ENCODE results near the gene PKP4.

The PKP4 gene

GRCh38 chr2:158723921-158724802 lies 267.4 kb downstream of the PKP4 start:
- Histone ChIP-seq H3K27me3 (ENCODE audit: insufficient read depth, low read length) (no peaks in the 10 kb centered on the region), H3K4me3 (ENCODE audit: low read depth, low read length, poor library complexity, severe bottlenecking) (no peak overlapping the region), H3K4me2 (ENCODE audit: low read length) (no peak overlapping the region), H3K9me2 (ENCODE audit: low read depth, low read length) (no peaks in the 10 kb centered on the region), H3K36me3 (ENCODE audit: insufficient read depth, low read length) (no peaks in the 10 kb centered on the region), H3K27ac (ENCODE audit: low read depth, low read length, poor library complexity, severe bottlenecking) (no peak overlapping the region), H3K4me1 (ENCODE audit: insufficient read depth, low read length, severe bottlenecking) (no peaks in the 10 kb centered on the region), H3K9ac (ENCODE audit: low read length) (no peak overlapping the region), H4K20me1 (ENCODE audit: insufficient read depth, low read length) (no peaks in the 10 kb centered on the region), H3K79me2 (ENCODE audit: insufficient read depth, low read length) (no peaks in the 10 kb centered on the region), H3K9me3 (ENCODE audit: low read length) (no peaks in the 10 kb centered on the region), H2AFZ (ENCODE audit: low read length) (no peak overlapping the region), H3F3A (ENCODE audit: insufficient read depth, low read length) (no peaks in the 10 kb centered on the region)
- TF ChIP-seq EZH2 (IDR thresholded peaks at IDR 0.05; ENCODE audit: borderline replicate concordance, low read length) (no peak), CTCF (IDR thresholded peaks at IDR 0.05; ENCODE audit: low read length) (peak; percentile 66)

GRCh38 chr2:158724803-158725381 lies 268.1 kb downstream of the PKP4 start:
- Histone ChIP-seq H3K9me2 (ENCODE audit: low read depth, low read length) (no peaks in the 10 kb centered on the region), H3K79me2 (ENCODE audit: insufficient read depth, low read length) (no peaks in the 10 kb centered on the region), H4K20me1 (ENCODE audit: insufficient read depth, low read length) (no peaks in the 10 kb centered on the region), H3K4me3 (ENCODE audit: low read depth, low read length, poor library complexity, severe bottlenecking) (no peak overlapping the region), H3K27me3 (ENCODE audit: insufficient read depth, low read length) (no peaks in the 10 kb centered on the region), H3K36me3 (ENCODE audit: insufficient read depth, low read length) (no peaks in the 10 kb centered on the region), H3K9me3 (ENCODE audit: low read length) (no peaks in the 10 kb centered on the region), H3K4me2 (ENCODE audit: low read length) (no peak overlapping the region), H3F3A (ENCODE audit: insufficient read depth, low read length) (no peaks in the 10 kb centered on the region), H2AFZ (ENCODE audit: low read length) (no peak overlapping the region), H3K4me1 (ENCODE audit: insufficient read depth, low read length, severe bottlenecking) (no peaks in the 10 kb centered on the region), H3K27ac (ENCODE audit: low read depth, low read length, poor library complexity, severe bottlenecking) (no peak overlapping the region), H3K9ac (ENCODE audit: low read length) (no peak overlapping the region)
- no peak for TF ChIP-seq CTCF (IDR thresholded peaks at IDR 0.05; ENCODE audit: low read length)
- no peak for TF ChIP-seq EZH2 (IDR thresholded peaks at IDR 0.05; ENCODE audit: borderline replicate concordance, low read length)

GRCh38 chr2:158725441-158725891 lies 268.7 kb downstream of the PKP4 start:
- H4K20me1 ChIP-seq (ENCODE audit: insufficient read depth, low read length) = no peaks in the 10 kb centered on the region
- H3K9me2 ChIP-seq (ENCODE audit: low read depth, low read length) = no peaks in the 10 kb centered on the region
- no peaks in the 10 kb centered on the region for H3K4me1 ChIP-seq (ENCODE audit: insufficient read depth, low read length, severe bottlenecking)
- H3K27ac ChIP-seq (ENCODE audit: low read depth, low read length, poor library complexity, severe bottlenecking) = no peak overlapping the region
- H3K4me3 ChIP-seq (ENCODE audit: low read depth, low read length, poor library complexity, severe bottlenecking) = no peak overlapping the region
- H3K27me3 ChIP-seq (ENCODE audit: insufficient read depth, low read length) = no peaks in the 10 kb centered on the region
- no peak overlapping the region for H3K4me2 ChIP-seq (ENCODE audit: low read length)
- no peaks in the 10 kb centered on the region for H3K9me3 ChIP-seq (ENCODE audit: low read length)
- no peak for TF ChIP-seq CTCF (IDR thresholded peaks at IDR 0.05; ENCODE audit: low read length)
- TF ChIP-seq EZH2 (IDR thresholded peaks at IDR 0.05; ENCODE audit: borderline replicate concordance, low read length) = no peak
- no peaks in the 10 kb centered on the region for H3F3A ChIP-seq (ENCODE audit: insufficient read depth, low read length)
- H3K36me3 ChIP-seq (ENCODE audit: insufficient read depth, low read length) = no peaks in the 10 kb centered on the region
- no peaks in the 10 kb centered on the region for H3K79me2 ChIP-seq (ENCODE audit: insufficient read depth, low read length)
- H3K9ac ChIP-seq (ENCODE audit: low read length) = no peak overlapping the region
- no peak overlapping the region for H2AFZ ChIP-seq (ENCODE audit: low read length)
